ENCODE measurements around the gene TTLL6. TPM values are rescaled to one million over a fixed set of nuclear protein-coding genes. Genes with fewer than 3 reads are reported as not detected.
A peak's percentile ranks its signal among the peaks of the same experiment; 100 is the strongest.
"Not testable (repeated sequence)": the region's sequence is repeated elsewhere in the genome, so short reads cannot be mapped to it uniquely, and the experiment has no call there.

The TTLL6 gene
- total RNA-seq, 4 donors from 2014 or later = not detected

GRCh38 chr17:48835971-48836370, 18.9 kb upstream of the TTLL6 start:
- WGBS, 2 donors = 89 to 95% methylated on average over 2 of the region's 2 CpGs
- no peak overlapping the region for H3K4me3 ChIP-seq (ENCODE audit: low read depth, poor library complexity, severe bottlenecking)
- intact Hi-C loops (cut with DNase I; ENCODE audit: low total_unique reads) = no loop called here
- no peak for DNase-seq (ENCODE audit: low spot score in 2 of 2)
- TF ChIP-seq POLR2A (IDR thresholded peaks at IDR 0.05) (no peak), CTCF (IDR thresholded peaks at IDR 0.05) (no peak)

GRCh38 chr17:48834973-48835372, 17.9 kb upstream of the TTLL6 start:
- 74 to 90% methylated on average over 2 of the region's 2 CpGs for WGBS, 2 donors
- intact Hi-C loops (cut with DNase I; ENCODE audit: low total_unique reads) = no loop called here
- TF ChIP-seq CTCF (IDR thresholded peaks at IDR 0.05) (no peak), POLR2A (IDR thresholded peaks at IDR 0.05) (no peak)

GRCh38 chr17:48831549-48831883, 14.5 kb upstream of the TTLL6 start:
- WGBS, 2 donors = 1% methylated on average over 8 of the region's 8 CpGs
- peak overlapping the region; percentile 96 for H3K4me3 ChIP-seq (ENCODE audit: low read depth, poor library complexity, severe bottlenecking)
- DNase-seq (ENCODE audit: low spot score in 2 of 2) = no peak
- no peak for TF ChIP-seq POLR2A (IDR thresholded peaks at IDR 0.05)
- intact Hi-C loops (cut with DNase I; ENCODE audit: low total_unique reads) = no loop called here

More at GRCh38 chr17:48834973-48835372, 17.9 kb upstream of the TTLL6 start:
- H3K4me3 ChIP-seq (ENCODE audit: low read depth, poor library complexity, severe bottlenecking) = no peak overlapping the region
- no peak for DNase-seq (ENCODE audit: low spot score in 2 of 2)

- intact Hi-C loops (cut with DNase I; ENCODE audit: low total_unique reads) = no loop called here
- no peak for TF ChIP-seq CTCF (IDR thresholded peaks at IDR 0.05)
- TF ChIP-seq POLR2A (IDR thresholded peaks at IDR 0.05) = peak in 1 of 2 donors; percentile 62
- peak; percentile 93 to 98 for DNase-seq (ENCODE audit: low spot score in 2 of 2)
- WGBS, 2 donors = 0 to 1% methylated on average over 31 to 47 of the region's 48 CpGs
- H3K4me3 ChIP-seq (ENCODE audit: low read depth, poor library complexity, severe bottlenecking) = peak within 1 kb of the TSS; percentile 96
Observed at GRCh38 chr17:48830840-48831548, 14.0 kb upstream of the TTLL6 start, which contains the start of gene CALCOCO2. Gene CALCOCO2, plus strand, starts transcription at chr17:48831035. Its CDS starts 10,673 bp downstream, at chr17:48841708.

GRCh38 chr17:48825446-48826381, 8.7 kb upstream of the TTLL6 start:
- no peak for TF ChIP-seq POLR2A (IDR thresholded peaks at IDR 0.05)
- no peak for TF ChIP-seq CTCF (IDR thresholded peaks at IDR 0.05)
- WGBS, 2 donors = 77 to 80% methylated on average over 11 of the region's 11 CpGs
- intact Hi-C loops (cut with DNase I; ENCODE audit: low total_unique reads) = no loop called here
- H3K4me3 ChIP-seq (ENCODE audit: low read depth, poor library complexity, severe bottlenecking) = no peak overlapping the region
- no peak for DNase-seq (ENCODE audit: low spot score in 2 of 2)

GRCh38 chr17:48820936-48821335, 3.9 kb upstream of the TTLL6 start:
- 76 to 79% methylated on average over 6 of the region's 6 CpGs for WGBS, 2 donors
- H3K4me3 ChIP-seq (ENCODE audit: low read depth, poor library complexity, severe bottlenecking); DNase-seq (ENCODE audit: low spot score in 2 of 2); intact Hi-C loops (cut with DNase I; ENCODE audit: low total_unique reads): not testable (repeated sequence)
